ENCODE measurements around the gene RAB13.

Gene RAB13

GRCh38 chr1:153956997-153957715, 29.0 kb downstream of the RAB13 start:
- no peak for DNase-seq (ENCODE audit: low spot score)

- no peak for DNase-seq (ENCODE audit: low spot score)
Observed at GRCh38 chr1:153954826-153955225, 31.3 kb downstream of the RAB13 start.

GRCh38 chr1:153953859-153954365, 32.2 kb downstream of the RAB13 start:
- DNase-seq (ENCODE audit: low spot score) = no peak

GRCh38 chr1:153951801-153952200, 34.3 kb downstream of the RAB13 start:
- no peak for DNase-seq (ENCODE audit: low spot score)

- DNase-seq (ENCODE audit: low spot score) = no peak
Observed at GRCh38 chr1:153951183-153951582, 35.0 kb downstream of the RAB13 start.

GRCh38 chr1:153946622-153947241, 39.4 kb downstream of the RAB13 start, which contains the start of gene DENND4B:
DENND4B (minus strand) TSS chr1:153946718; CDS start chr1:153944374, 2,344 bp downstream.
- peak; percentile 80 for DNase-seq (ENCODE audit: low spot score)

GRCh38 chr1:153945795-153946621, 40.1 kb downstream of the RAB13 start:
- DNase-seq (ENCODE audit: low spot score) = peak; percentile 73

- DNase-seq (ENCODE audit: low spot score) = peak; percentile 82
Observed at GRCh38 chr1:153945131-153945794, 40.9 kb downstream of the RAB13 start.

- no peak for DNase-seq (ENCODE audit: low spot score)
Observed at GRCh38 chr1:153944827-153945117, 41.4 kb downstream of the RAB13 start.

GRCh38 chr1:153944005-153944826, 41.9 kb downstream of the RAB13 start:
- no peak for DNase-seq (ENCODE audit: low spot score)

- DNase-seq (ENCODE audit: low spot score) = no peak
Observed at GRCh38 chr1:153942766-153943549, 43.2 kb downstream of the RAB13 start.

- DNase-seq (ENCODE audit: low spot score) = no peak
Observed at GRCh38 chr1:153941826-153942725, 44.1 kb downstream of the RAB13 start.

GRCh38 chr1:153940756-153941155, 45.4 kb downstream of the RAB13 start:
- no peak for DNase-seq (ENCODE audit: low spot score)

- no peak for DNase-seq (ENCODE audit: low spot score)
Observed at GRCh38 chr1:153939476-153939875, 46.7 kb downstream of the RAB13 start.

- no peak for DNase-seq (ENCODE audit: low spot score)
Observed at GRCh38 chr1:153938996-153939395, 47.1 kb downstream of the RAB13 start.

GRCh38 chr1:153937331-153937730, 48.8 kb downstream of the RAB13 start:
- DNase-seq (ENCODE audit: low spot score) = no peak

- no peak for DNase-seq (ENCODE audit: low spot score)
Observed at GRCh38 chr1:153936011-153936802, 49.9 kb downstream of the RAB13 start.

- DNase-seq (ENCODE audit: low spot score) = no peak
Observed at GRCh38 chr1:153934746-153935145, 51.4 kb downstream of the RAB13 start.

GRCh38 chr1:153933955-153934354, 52.2 kb downstream of the RAB13 start:
- no peak for DNase-seq (ENCODE audit: low spot score)
